NOMO-1 treated with dmso at 0.1 percent for 144 hours (cell line): ENCODE measurements around the gene SCN3B.

ENCODE experiments used
- DNase-seq: peaks from one replicate; lab custom pipeline; 2025; ENCODE audit not compliant: unreplicated experiment; lab: John Stamatoyannopoulos, UW

SCN3B gene

DNA sequence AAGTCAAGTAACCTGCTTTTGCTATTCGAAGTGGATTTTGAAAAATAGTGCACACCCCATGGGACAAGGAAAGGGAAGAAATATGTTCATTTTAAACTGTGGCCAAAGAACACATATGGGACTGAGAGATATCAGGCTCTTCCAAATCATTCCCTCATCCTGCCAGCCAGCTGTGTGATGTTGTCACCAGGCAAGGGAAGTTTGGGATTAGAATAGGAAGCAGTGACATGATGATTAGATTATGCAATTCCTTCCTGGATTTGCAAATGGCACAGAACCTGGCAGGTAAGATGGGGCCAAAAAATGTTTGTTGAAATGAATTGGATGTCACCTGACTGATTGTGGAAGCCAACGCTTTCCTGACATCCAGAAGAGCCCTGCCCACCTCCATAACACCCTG is 4.9 kb upstream of the SCN3B start:
- no peak for DNase-seq

DNA sequence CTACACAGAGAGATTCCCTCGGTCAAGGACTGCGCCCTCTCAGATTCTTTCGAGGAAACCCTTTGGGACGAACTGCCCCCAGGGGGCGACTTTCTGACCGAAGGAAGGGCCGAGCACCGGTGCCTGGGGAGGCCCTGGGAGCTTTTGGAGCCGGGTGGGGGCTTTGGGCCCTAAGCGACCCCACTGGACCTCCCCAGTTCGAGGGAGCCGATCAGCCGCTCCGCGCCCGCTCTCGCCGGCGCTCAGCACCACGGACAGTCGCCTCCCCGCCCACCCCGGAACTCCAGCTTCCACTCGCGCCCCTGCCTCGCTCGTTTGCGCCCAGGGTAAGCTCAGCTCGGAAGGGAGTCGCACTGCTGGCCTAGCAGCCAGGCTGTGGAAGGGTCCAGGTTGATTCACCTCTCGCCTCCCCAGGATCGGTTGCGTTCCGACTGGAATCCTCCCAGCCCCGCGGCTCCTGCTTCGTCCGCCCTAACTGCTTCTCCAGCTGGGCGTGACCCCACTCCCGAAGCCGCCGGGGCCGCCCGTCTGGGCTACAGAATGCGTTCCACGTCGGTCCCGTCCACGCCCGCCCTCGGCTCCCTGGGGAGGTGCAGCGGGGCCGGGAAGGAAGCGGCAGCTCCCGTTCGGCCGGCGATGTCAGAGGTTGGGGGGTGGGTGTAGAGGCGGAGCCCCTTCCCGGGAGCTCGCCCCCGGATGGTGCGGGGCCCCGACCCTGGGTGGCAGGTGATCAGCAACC is 428 bp downstream of the SCN3B start:
- DNase-seq = peak; percentile 49

- no peak for DNase-seq
Measured at GRCh38 chr11:123653483-123653826, 969 bp downstream of the SCN3B start.

GRCh38 chr11:123652599-123652998 is 1.8 kb downstream of the SCN3B start:
- no peak for DNase-seq

DNA sequence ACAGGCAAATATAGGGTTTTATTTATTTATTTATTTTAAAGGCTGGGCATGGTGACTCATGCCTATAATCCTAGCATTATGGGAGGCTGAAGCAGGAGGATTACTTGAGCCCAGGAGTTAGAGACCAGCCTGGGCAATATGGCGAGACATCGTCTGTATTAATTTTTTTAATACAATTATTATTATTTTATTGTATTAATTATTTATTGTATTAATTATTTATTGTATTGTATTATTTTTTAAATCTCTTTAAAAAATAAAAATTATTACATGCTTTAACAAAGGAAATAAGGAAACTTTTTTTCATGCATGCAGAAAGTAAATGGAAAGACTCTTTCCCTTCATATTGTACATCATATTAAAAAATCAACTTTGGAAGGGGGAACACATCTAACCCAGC is 3.5 kb downstream of the SCN3B start:
- DNase-seq = no peak

- DNase-seq = no peak
Measured at GRCh38 chr11:123645286-123645975, 9.0 kb downstream of the SCN3B start.

DNA sequence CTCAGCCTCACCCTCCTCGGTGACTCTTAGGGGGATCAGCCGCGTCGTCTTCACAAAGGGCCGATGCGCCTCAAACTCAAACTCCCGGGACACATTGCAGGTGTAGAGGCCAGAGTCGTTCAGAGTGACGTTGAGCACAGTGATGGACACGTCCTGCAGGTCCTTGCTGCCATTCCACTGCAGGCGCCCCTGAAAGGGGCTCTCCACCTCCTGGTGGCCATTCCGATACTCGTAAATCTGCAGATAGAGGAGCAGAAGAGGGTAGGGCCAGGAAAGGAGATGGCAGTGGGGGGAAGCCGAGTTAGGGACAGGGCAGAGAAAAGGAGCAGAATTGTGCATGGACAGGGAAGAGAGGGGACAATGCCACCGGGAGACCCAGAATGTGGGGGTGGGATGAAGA is 12.0 kb downstream of the SCN3B start:
- DNase-seq = no peak

DNA sequence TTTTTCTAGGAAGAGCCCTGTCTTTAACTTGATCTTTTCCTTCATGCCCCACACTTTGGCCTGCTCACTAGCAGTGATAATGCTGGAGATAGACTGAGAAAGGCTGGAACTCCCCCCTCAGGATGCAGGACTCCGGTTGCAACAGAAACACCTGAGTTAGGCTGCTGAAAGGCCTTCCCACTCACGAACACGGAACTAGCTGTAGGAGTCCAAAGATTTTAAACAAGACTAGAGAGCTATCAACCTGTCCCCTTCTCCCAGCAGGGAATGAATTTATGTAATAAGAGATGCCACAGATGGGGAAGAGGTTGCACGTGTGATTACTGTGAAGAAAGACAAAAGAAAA is 13.0 kb downstream of the SCN3B start:
- DNase-seq = no peak

DNA sequence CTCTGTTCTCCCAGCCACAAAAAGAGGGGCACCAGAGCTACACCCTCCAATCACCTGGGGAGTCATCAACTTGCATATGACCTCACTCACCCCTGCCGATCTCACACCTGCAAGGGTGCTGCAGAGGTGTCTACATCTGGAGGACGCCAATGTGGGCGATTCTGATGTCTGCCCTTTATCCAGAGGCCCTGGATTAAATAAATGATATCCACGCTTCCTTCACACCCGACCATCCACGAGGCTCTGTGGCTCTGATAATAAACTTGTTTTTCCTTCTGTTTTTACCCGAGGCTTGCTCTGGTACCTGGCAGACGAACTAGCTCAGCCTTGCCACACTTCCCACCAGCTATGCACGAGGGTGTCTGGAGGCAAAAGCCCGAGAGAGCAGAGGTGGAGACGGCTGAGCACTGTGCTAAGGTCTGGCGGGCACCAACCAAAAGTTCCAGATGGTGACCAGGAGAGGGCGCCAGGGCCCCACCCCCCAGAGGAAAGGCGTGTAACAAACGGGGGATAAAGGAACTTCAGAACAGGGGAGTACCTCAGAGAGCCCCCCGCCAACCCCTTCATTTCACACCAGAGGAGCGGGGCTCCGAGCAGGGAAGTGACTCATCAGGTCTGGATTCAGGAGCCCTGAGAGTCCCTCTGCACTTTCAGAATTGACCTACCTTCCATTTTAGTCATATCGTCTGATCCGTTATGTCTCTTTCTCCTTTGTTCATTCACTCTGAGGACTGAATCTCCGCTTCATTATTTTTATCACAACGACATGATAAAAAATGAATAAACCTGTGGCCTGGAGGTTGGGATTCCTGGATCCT is 13.5 kb downstream of the SCN3B start:
- DNase-seq = peak; percentile 32

DNA sequence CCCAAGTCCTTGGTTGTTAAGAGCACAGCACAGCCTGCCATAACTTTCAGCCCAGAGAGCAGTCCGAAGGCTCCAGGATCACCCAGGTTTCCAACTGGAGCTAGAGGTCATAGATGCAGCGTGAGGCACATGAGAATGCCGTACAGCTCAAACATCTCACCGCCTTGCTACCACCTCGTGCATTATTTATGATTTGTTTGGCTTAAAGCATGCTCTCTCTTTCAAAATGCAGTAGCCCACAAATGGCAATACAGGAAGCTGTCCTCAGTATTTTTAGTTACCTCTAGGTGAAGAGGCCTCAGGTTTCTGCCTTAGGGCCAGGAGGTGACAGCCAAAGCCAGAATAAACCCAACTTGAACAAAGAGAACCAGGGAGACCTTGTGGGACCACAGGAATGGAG is 14.4 kb downstream of the SCN3B start:
- no peak for DNase-seq

DNA sequence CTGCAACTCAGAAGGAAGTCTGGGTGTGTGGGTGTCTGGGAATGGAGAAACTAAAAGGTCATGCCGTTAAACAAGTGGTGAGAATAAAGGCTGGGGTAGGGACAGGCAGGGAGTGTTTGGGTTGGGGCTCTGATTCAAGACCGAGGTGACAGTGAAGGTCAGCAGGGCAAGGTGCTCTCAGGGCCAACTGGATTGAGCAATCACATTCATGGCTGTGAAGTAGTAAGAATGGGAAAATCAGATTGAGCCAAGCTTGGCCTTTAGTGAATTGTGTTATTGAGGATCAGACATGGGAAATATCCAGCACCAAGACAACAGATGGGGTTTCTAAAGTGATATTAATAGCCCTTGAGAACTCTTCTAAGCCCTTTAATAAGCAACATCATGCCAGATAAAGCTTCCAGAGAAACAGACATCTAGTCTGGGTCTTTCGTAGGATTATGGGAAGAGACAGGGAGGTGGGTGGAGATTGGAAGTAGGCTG is 24.3 kb downstream of the SCN3B start:
- no peak for DNase-seq

DNA sequence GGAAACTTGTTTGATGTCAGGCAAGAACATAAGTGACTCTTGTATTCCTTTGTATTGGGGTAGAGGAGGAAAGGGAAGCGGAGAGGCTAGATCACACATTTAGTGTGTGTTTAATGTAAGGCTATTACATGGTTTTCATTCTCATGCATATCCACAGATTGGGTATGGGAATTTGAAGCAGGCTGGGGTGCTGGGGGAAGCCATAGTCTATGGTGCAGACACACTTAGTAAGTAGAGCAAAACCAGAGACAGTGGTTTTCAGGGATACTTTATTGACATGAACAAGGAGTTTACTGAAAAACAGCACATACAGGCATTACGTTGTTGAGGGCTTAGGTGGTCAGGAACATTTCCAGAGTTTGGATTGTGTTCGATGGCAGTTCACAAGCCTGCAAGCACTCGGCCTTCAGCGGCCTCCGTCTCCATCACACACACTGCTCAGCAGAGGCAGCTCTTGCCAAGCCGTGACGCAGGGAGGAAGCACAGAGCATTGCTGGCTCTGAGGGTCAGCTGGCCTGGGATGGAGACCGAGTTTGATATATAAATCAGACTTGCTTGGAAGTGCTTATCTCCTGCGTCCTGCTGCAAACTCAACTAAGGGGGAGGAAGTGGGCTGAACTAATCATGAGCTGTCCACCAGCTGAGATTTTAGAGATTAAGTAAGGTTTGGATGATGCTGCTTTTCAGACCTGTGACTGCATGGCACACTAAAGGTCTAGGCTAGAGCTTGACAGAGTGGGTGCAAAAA is 25.3 kb downstream of the SCN3B start:
- no peak for DNase-seq

DNA sequence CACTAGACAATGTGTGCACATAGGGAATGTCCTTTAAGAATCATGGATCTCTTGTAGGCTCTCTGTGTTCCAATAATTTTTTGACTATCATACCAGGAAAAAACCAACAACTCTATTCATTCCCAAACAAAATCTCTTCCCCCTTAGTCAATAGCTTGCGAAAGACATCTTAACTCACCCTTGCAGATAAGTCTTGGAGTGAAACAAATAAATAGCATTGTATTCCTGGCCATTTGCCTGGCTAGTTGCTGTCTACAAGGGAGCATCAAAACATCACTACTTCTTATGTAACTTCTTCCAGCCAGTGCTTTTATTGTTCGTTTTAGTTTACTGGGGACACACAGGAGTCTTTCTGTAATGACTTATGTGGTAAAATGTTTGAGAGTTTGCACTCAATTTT is 29.4 kb downstream of the SCN3B start:
- no peak for DNase-seq

DNA sequence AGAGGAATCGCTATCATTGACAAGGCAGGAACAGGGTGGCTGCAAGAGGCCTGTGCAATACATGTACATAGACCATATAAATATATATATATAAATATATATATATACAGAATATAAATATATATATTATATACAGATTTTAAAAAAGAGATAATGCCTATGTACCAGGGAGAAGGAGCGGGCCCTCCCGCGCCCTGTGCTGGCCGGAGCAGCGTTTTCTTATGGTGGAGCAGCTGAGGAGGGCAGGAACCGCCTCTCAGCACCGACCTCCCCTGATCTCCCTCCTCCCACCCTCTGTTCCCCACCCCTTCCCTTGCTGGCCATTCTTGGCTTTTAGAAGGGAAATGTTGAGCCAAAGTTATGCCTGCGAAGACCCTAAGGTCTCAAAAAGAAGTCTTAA is 31.8 kb downstream of the SCN3B start:
- DNase-seq = no peak

- DNase-seq = no peak
Measured at GRCh38 chr11:123616505-123617198, 37.8 kb downstream of the SCN3B start.

DNA sequence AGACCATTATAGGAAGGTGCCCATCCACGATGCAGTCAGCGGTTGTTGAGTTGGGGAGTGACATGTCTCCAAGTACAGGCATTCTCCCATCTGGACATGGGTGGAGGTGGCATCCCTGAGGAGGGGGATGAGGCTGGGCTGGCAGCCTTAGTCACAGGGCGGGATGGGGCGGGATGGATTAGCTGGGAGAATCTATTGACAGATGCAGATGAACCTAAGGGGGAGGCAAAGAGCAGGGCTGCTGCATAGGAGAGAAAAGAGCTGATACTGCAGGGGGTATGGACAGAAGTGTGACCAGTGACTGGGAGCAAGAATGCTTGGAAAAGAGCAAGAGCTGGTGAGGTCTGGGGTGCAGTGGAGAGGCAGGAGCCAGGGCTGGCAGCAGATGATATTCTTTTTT is 42.7 kb downstream of the SCN3B start:
- no peak for DNase-seq

- no peak for DNase-seq
Measured at GRCh38 chr11:123608945-123609344, 45.5 kb downstream of the SCN3B start.

DNA sequence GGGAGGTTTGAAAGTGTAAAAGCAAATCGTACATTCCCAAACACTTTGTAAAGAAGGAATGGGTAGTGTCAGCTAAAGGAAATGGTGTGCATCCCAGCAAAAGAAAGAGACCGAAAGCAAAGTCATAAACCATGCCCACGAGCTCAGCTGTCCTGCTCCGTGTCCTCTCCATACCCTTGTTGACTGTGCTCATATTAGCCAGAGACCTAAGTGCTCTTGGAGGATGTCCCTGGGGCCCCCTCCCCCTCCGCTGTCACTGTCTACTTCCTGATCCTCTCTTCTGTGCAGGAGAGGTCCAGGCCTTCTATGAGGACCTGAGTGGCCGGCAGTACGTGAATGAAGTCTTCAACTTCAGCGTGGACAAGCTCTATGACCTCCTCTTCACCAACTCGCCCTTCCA is 46.1 kb downstream of the SCN3B start:
- no peak for DNase-seq

DNA sequence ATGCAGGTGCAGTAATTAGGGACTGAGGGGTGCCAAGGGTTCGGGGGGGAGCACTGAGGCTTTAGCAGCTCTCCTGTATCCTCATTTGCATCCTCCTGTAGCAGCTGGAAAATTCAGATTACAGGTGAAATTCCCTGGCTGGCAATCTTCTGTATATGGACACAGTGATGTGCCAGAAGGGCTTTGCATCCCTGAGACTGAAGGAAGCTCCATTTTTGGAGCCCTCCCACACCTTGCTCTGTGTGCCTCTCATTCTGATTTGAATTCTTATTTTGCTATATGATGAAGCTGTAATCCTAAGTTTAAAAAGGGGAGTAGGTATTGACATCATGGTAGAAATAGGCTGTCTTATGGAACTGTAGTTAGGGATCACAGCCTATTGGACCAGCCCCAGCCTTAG is 46.6 kb downstream of the SCN3B start:
- no peak for DNase-seq

- DNase-seq = no peak
Measured at GRCh38 chr11:123603666-123604065, 50.8 kb downstream of the SCN3B start.

GRCh38 chr11:123601743-123602142 is 52.7 kb downstream of the SCN3B start:
- DNase-seq = no peak
